Endodermal cell (in vitro differentiated cells): Measurements from ENCODE around the gene ZNF595. TPM values are rescaled to one million over a fixed set of nuclear protein-coding genes. Genes with fewer than 3 reads are reported as not detected.

ENCODE experiments used
- DNase-seq: peaks from one replicate; pipeline ENCODE4 v3.0.0-alpha.2; 2017
- H3K27ac ChIP-seq: 2 replicates; pipeline ENCODE4 v1.5.1; 2013; ENCODE audit warnings: mild to moderate bottlenecking, low read depth, low read length, moderate library complexity
- H3K27me3 ChIP-seq: 2 replicates; pipeline ENCODE4 v1.6.1; 2013; ENCODE audit warnings: mild to moderate bottlenecking, low read length, moderate library complexity; ENCODE audit not compliant: insufficient read depth, control insufficient read depth, poor library complexity, severe bottlenecking
- H3K36me3 ChIP-seq: 2 replicates; pipeline ENCODE4 v1.7.0; 2013; ENCODE audit warnings: mild to moderate bottlenecking, low read length, moderate library complexity; ENCODE audit not compliant: control insufficient read depth, insufficient read depth
- H3K4me1 ChIP-seq: one replicate; pipeline ENCODE4 v1.7.0; 2013; ENCODE audit warnings: low read length; ENCODE audit not compliant: control insufficient read depth, insufficient read depth
- H3K4me3 ChIP-seq: 2 replicates; pipeline ENCODE4 v1.5.1; 2013; ENCODE audit warnings: mild to moderate bottlenecking, low read length, moderate library complexity
- H3K9ac ChIP-seq: 2 replicates; pipeline ENCODE4 v1.6.1; 2013; ENCODE audit warnings: mild to moderate bottlenecking, low read length, moderate library complexity; ENCODE audit not compliant: poor library complexity, severe bottlenecking; ENCODE audit errors: extremely low read depth
- H3K9me3 ChIP-seq: 2 replicates; pipeline ENCODE4 v1.6.1; 2013; ENCODE audit warnings: mild to moderate bottlenecking, low read length, moderate library complexity; ENCODE audit not compliant: control insufficient read depth
- H3K27ac Mint-ChIP-seq: 2 replicates; pipeline ENCODE4 v1.8.0; 2020; ENCODE audit warnings: mixed read lengths
- H3K27me3 Mint-ChIP-seq: 2 replicates; pipeline ENCODE4 v1.8.0; 2021; ENCODE audit warnings: mild to moderate bottlenecking, mixed read lengths; ENCODE audit not compliant: insufficient read depth
- H3K36me3 Mint-ChIP-seq: 2 replicates; pipeline ENCODE4 v1.8.0; 2020; ENCODE audit warnings: low read depth, mixed read lengths
- H3K4me1 Mint-ChIP-seq: 2 replicates; pipeline ENCODE4 v1.8.0; 2020; ENCODE audit warnings: mixed read lengths
- H3K4me3 Mint-ChIP-seq: 2 replicates; pipeline ENCODE4 v1.8.0; 2020; ENCODE audit warnings: mild to moderate bottlenecking, moderate library complexity, mixed read lengths
- H3K9me3 Mint-ChIP-seq: 2 replicates; pipeline ENCODE4 v1.8.0; 2020; ENCODE audit warnings: mild to moderate bottlenecking, mixed read lengths
- CTCF ChIP-seq: fragments of 200-600 bp; sonication (generic); conservative IDR thresholded peaks from 2 replicates; pipeline ENCODE4 v1.5.0; 2021; ENCODE audit warnings: antibody characterized with exemption, mild to moderate bottlenecking
- WGBS, 2 experiments: methylation state at CpG; one replicate each; pipeline versions ENCODE4 v1.1.5 to v1.1.7; 2013; ENCODE audit warnings: missing lambda C conversion rate in 2 of 2, mixed read lengths in 1 of 2; ENCODE audit not compliant: insufficient coverage in 1 of 2, insufficient read length in 1 of 2; 5-methylcytosine and 5-hydroxymethylcytosine counted together
- total RNA-seq, 2 donors: library from RNA; stranded (reverse); fragmentation: NEBNext Ultra II Directional in 1 of 2; extraction: Animal tissue kit (Norgen Biotek cat#: 25700) in 1 of 2; gene quantifications; 2 replicates in 1 of 2; 3 replicates in 1 of 2; pipeline ENCODE4 v1.2.1, GENCODE V29; 2021

The ZNF595 gene
- total RNA-seq, 2 donors from 2014 or later: 10.7 to 26.7 TPM

- no peak for TF ChIP-seq CTCF
- Mint-ChIP-seq H3K4me1 (no peaks in the 10 kb centered on the region), H3K4me3 (no peak overlapping the region), H3K27me3 (no peaks in the 10 kb centered on the region), H3K9me3 (peaks cover 23% of the 10 kb centered on the region), H3K27ac (no peak overlapping the region), H3K36me3 (peaks cover 36% of the 10 kb centered on the region)
- H3K27ac ChIP-seq: no peak overlapping the region
- peaks cover 93% of the 10 kb centered on the region for H3K36me3 ChIP-seq
- WGBS, 2 experiments: 100% methylated on average over 1 of the region's 1 CpG; no CpG with 5 or more reads in 1 of the 2 experiments
- no peak for DNase-seq
- peaks cover 73% of the 10 kb centered on the region for H3K9me3 ChIP-seq
- no peaks in the 10 kb centered on the region for H3K27me3 ChIP-seq
- H3K4me1 ChIP-seq: no peaks in the 10 kb centered on the region
- no peak overlapping the region for H3K4me3 ChIP-seq
- no peak overlapping the region for H3K9ac ChIP-seq
Observed at GRCh38 chr4:132483-132882, 79.4 kb downstream of the ZNF595 start.

Other genes with a start within 250 kb of the ZNF595 start
- 10 to 100 TPM; 15.8 to 23.7 TPM for gene ZNF718, start 71.2 kb downstream of the ZNF595 start, total RNA-seq